GM12878 (cell line): ENCODE measurements around the gene KLK13. TPM values are rescaled to one million over a fixed set of nuclear protein-coding genes. Genes with fewer than 3 reads are reported as not detected.

Experiments used
- ATAC-seq: fragments of 200-7000 bp; cut with Tn5 transposase; 3 replicates; pipeline ENCODE4 v1.9.1; 2020; ENCODE audit warnings: mild to moderate bottlenecking, moderate library complexity
- BruUV-seq: library from RNA; stranded (reverse); fragments of 400-500 nt; replicated peaks from 2 replicates; lab custom pipeline; 2021; lab: Mats Ljungman, UMichigan
- CTCF ChIA-PET: fragments of 300-600 bp; sonication (Branson Sonifier 250); formaldehyde crosslinking; extraction: SDS; loops from one replicate; lab custom pipeline; 2021; ENCODE audit warnings: inconsistent platforms; lab: Yijun Ruan, JAX
- POLR2A ChIA-PET: fragments of 350-600 bp; formaldehyde crosslinking; extraction: SDS; loops from one replicate; lab custom pipeline; 2021; ENCODE audit warnings: inconsistent platforms; lab: Charles Lee
- RAD21 ChIA-PET: fragments of 300-600 bp; sonication (Branson Sonifier 250); formaldehyde crosslinking; loops from one replicate; lab custom pipeline; 2023; ENCODE audit warnings: antibody characterized with exemption; ENCODE audit not compliant: unreplicated experiment; lab: Charles Lee
- SMC1A ChIA-PET: fragments of 300-600 bp; sonication (Branson Sonifier 250); formaldehyde crosslinking; loops from one replicate; lab custom pipeline; 2023; ENCODE audit not compliant: unreplicated experiment, uncharacterized antibody; lab: Charles Lee
- DNase-seq: peaks from one replicate; pipeline ENCODE4 v3.0.0-alpha.2; 2011; ENCODE audit warnings: low read depth, low spot score
- FAIRE-seq: peaks from 3 replicates; lab custom pipeline; 2011; peaks lifted over from hg19 to GRCh38; lab: Jason Lieb, UNC
- H2AFZ ChIP-seq: 2 replicates; pipeline ENCODE4 v1.6.0; 2011; ENCODE audit warnings: low read depth, low read length, control low read depth; ENCODE audit not compliant: control insufficient read depth
- H3K27ac ChIP-seq: 2 replicates; pipeline ENCODE4 v1.5.1; 2011; ENCODE audit warnings: control low read depth; ENCODE audit not compliant: control insufficient read depth, insufficient read depth
- H3K27me3 ChIP-seq, 2 experiments: replicated peaks in 1 of 2; 2 replicates each; pipeline versions ENCODE4 v1.6.0 to v1.6.1; 2011; ENCODE audit warnings: low read length in 1 of 2; ENCODE audit not compliant: control insufficient read depth in 2 of 2, insufficient read depth in 2 of 2
- H3K36me3 ChIP-seq, 2 experiments: 2 replicates each; pipeline ENCODE4 v1.5.1; 2011; ENCODE audit warnings: low read length in 1 of 2; ENCODE audit not compliant: control insufficient read depth in 2 of 2, insufficient read depth in 2 of 2
- H3K4me1 ChIP-seq: 2 replicates; pipeline ENCODE4 v1.6.1; 2011; ENCODE audit warnings: mild to moderate bottlenecking, low read length, moderate library complexity, mixed read lengths; ENCODE audit not compliant: control insufficient read depth, insufficient read depth
- H3K4me2 ChIP-seq: 2 replicates; pipeline ENCODE4 v1.6.0; 2011; ENCODE audit warnings: control low read depth; ENCODE audit not compliant: control insufficient read depth, insufficient read depth
- H3K4me3 ChIP-seq: fragments of 200-600 bp; sonication (generic); 2 replicates; pipeline ENCODE4 v1.5.1; 2016
- H3K79me2 ChIP-seq: 2 replicates; pipeline ENCODE4 v1.6.0; 2011; ENCODE audit warnings: low read length; ENCODE audit not compliant: control insufficient read depth, insufficient read depth
- H3K9ac ChIP-seq: 2 replicates; pipeline ENCODE4 v1.8.0; 2011; ENCODE audit warnings: low read length, control low read depth, mixed read lengths; ENCODE audit not compliant: control insufficient read depth, insufficient read depth
- H3K9me3 ChIP-seq: replicated peaks from 3 replicates; pipeline ENCODE4 v1.5.1; 2011; ENCODE audit warnings: mild to moderate bottlenecking, low read length; ENCODE audit not compliant: control insufficient read depth, insufficient read depth
- H4K20me1 ChIP-seq: 2 replicates; pipeline ENCODE4 v1.6.0; 2011; ENCODE audit not compliant: control insufficient read depth, insufficient read depth
- E2F4 ChIP-seq: IDR thresholded peaks from 2 replicates; pipeline ENCODE4 v1.6.1; 2012; ENCODE audit warnings: low read depth, low read length, improper control_type of control experiment
- ETV6 ChIP-seq, 2 experiments: fragments of 450-650 bp in 1 of 2; IDR thresholded peaks in 1 of 2; conservative IDR thresholded peaks in 1 of 2; 2 replicates each; pipeline ENCODE4 v1.6.1; 2014; ENCODE audit warnings: antibody characterized with exemption in 1 of 2, borderline replicate concordance in 1 of 2, low read depth in 1 of 2, mild to moderate bottlenecking in 1 of 2, moderate library complexity in 1 of 2
- HDAC6 ChIP-seq: fragments of 200-600 bp; sonication (generic); IDR thresholded peaks from one replicate; pipeline ENCODE4 v1.8.0; 2017; ENCODE audit warnings: antibody characterized with exemption; ENCODE audit not compliant: unreplicated experiment
- MLLT1 ChIP-seq: fragments of 450-650 bp; IDR thresholded peaks from 2 replicates; pipeline ENCODE4 v1.6.1; 2016; ENCODE audit warnings: mild to moderate bottlenecking
- PML ChIP-seq: IDR thresholded peaks from 2 replicates; pipeline ENCODE4 v1.6.1; 2012; ENCODE audit warnings: low read length, inconsistent platforms
- POLR2AphosphoS2 ChIP-seq: IDR thresholded peaks from 2 replicates; pipeline ENCODE4 v1.6.1; 2011; ENCODE audit warnings: low read depth, mild to moderate bottlenecking, low read length, improper control_type of control experiment, moderate library complexity
- POLR2AphosphoS5 ChIP-seq: IDR thresholded peaks from 2 replicates; pipeline ENCODE4 v1.6.1; 2011; ENCODE audit warnings: mild to moderate bottlenecking, low read length, inconsistent platforms
- ZNF207 ChIP-seq: fragments of 450-650 bp; IDR thresholded peaks from 2 replicates; pipeline ENCODE4 v1.6.1; 2014; ENCODE audit warnings: antibody characterized with exemption, mild to moderate bottlenecking, borderline replicate concordance
- WGBS: methylation state at CpG from one replicate; pipeline ENCODE4 v1.1.6; 2016; ENCODE audit warnings: low lambda C conversion rate; ENCODE audit not compliant: insufficient replicate concordance, insufficient coverage; ENCODE audit errors: missing lambda C conversion rate; 5-methylcytosine and 5-hydroxymethylcytosine counted together
- in situ Hi-C: fragments of 300-500 bp; cut with MboI; formaldehyde crosslinking; loops from 9 replicates; pipeline ENCODE4 v1.14.3; 2018; ENCODE audit warnings: mixed read lengths
- intact Hi-C: fragments of 100-400 bp; cut with micrococcal nuclease; formaldehyde crosslinking; loops from one replicate; pipeline ENCODE4 v1.14.2; 2022; ENCODE audit not compliant: unreplicated experiment
- polyA plus RNA-seq, 11 experiments: library from polyadenylated mRNA; depleted of rRNA in 4 of 11; unstranded in 6 of 11; stranded (reverse) in 5 of 11; fragments of >200 nt; fragmentation: Nextera tagmentation in 4 of 11; fragmentation: Illumina TruSeq in 1 of 11; extraction: Ambion mirVana in 4 of 11; extraction: Trizol in 1 of 11; gene quantifications; 1 replicate in 1 of 11; 2 replicates in 10 of 11; pipeline versions ENCODE4 v1.2.1 to v1.2.3, GENCODE V29; 2011 to 2016; ENCODE audit warnings: inconsistent platforms in 2 of 11, missing spikeins in 2 of 11, low read depth in 1 of 11
- total RNA-seq, 4 experiments: library from RNA; depleted of rRNA in 3 of 4; stranded (reverse); fragments of >200 nt in 3 of 4; fragmentation: Illumina TruSeq in 1 of 4; extraction: Trizol in 1 of 4; gene quantifications; 2 replicates each; pipeline versions ENCODE4 v1.2.1 to v1.2.3, GENCODE V29; 2013 to 2021

KLK13 gene
- total and polyA plus RNA-seq, 10 of the 15 experiments (the other 5 are each of a cell fraction or from before 2014, with no cell fraction given): not detected

- H2AFZ ChIP-seq: no peak overlapping the region
- ChIA-PET SMC1A (no interaction called here), CTCF (no interaction called here), POLR2A (no interaction called here), RAD21 (no interaction called here)
- ATAC-seq (no peak), FAIRE-seq (no peak), DNase-seq (no peak)
- no peak overlapping the region for H3K9ac ChIP-seq
- H3K79me2 ChIP-seq: no peaks in the 10 kb centered on the region
- intact Hi-C loops (no loop called here), in situ Hi-C loops (no loop called here)
- H4K20me1 ChIP-seq: no peaks in the 10 kb centered on the region
- no peak overlapping the region for H3K27ac ChIP-seq
- 42% methylated on average over 8 of the region's 8 CpGs for WGBS
- no peaks in the 10 kb centered on the region for H3K9me3 ChIP-seq
- H3K4me1 ChIP-seq: no peaks in the 10 kb centered on the region
- no peaks in the 10 kb centered on the region for H3K36me3 ChIP-seq
- H3K27me3 ChIP-seq: no peaks in the 10 kb centered on the region
- no TSS peak for BruUV-seq
- no peak overlapping the region for H3K4me3 ChIP-seq
- no peak for TF ChIP-seq ZNF207
- TF ChIP-seq POLR2AphosphoS2: no peak
- TF ChIP-seq PML: no peak
- TF ChIP-seq HDAC6: no peak
- TF ChIP-seq E2F4: no peak
- no peak for TF ChIP-seq ETV6 (conservative IDR thresholded peaks at IDR 0.05 in 1 of 2, IDR thresholded peaks at IDR 0.05 in 1 of 2; ENCODE audit: borderline replicate concordance in 1 of 2, low read depth in 1 of 2)
- TF ChIP-seq POLR2AphosphoS5: no peak
- no peak for TF ChIP-seq MLLT1
- no peak overlapping the region for H3K4me2 ChIP-seq
Observed at GRCh38 chr19:51006406-51006805, 58.5 kb downstream of the KLK13 start.

Other genes starting within 250 kb of the KLK13 start
Only the 7 nearest of the 19 such genes appear.
- not detected in 2 replicates for gene KLK8, start 63.5 kb downstream of the KLK13 start, total RNA-seq (2014; rRNA removed)
- not detected in 2 replicates for gene KLK8, start 63.5 kb downstream of the KLK13 start, total RNA-seq (2014; rRNA removed; fragmentation: Illumina TruSeq; extraction: Trizol)
- gene KLK8, start 63.5 kb downstream of the KLK13 start, total RNA-seq (2021): not detected in 2 replicates
- gene KLK8, start 63.5 kb downstream of the KLK13 start, polyA plus RNA-seq (2011; rRNA removed): not detected in 2 replicates
- gene KLK8, start 63.5 kb downstream of the KLK13 start, polyA plus RNA-seq (2014; fragmentation: Illumina TruSeq; extraction: Trizol): not detected in 2 replicates
- gene KLK8, start 63.5 kb downstream of the KLK13 start, polyA plus RNA-seq (2014; fragmentation: Nextera tagmentation; extraction: Ambion mirVana): not detected
- gene KLK8, start 63.5 kb downstream of the KLK13 start, polyA plus RNA-seq (2014; rRNA removed): not detected in 2 replicates
- gene KLK8, start 63.5 kb downstream of the KLK13 start, polyA plus RNA-seq (2016; fragmentation: Nextera tagmentation; extraction: Ambion mirVana): not detected
- gene KLK10, start 45.4 kb downstream of the KLK13 start, total RNA-seq (2014; rRNA removed): not detected in 2 replicates
- gene KLK10, start 45.4 kb downstream of the KLK13 start, total RNA-seq (2014; rRNA removed; fragmentation: Illumina TruSeq; extraction: Trizol): not detected in 2 replicates
- not detected in 2 replicates for gene KLK10, start 45.4 kb downstream of the KLK13 start, total RNA-seq (2021)
- not detected in 2 replicates for gene KLK10, start 45.4 kb downstream of the KLK13 start, polyA plus RNA-seq (2011; rRNA removed)
- gene KLK10, start 45.4 kb downstream of the KLK13 start, polyA plus RNA-seq (2014; fragmentation: Illumina TruSeq; extraction: Trizol): not detected in 2 replicates
- not detected for gene KLK10, start 45.4 kb downstream of the KLK13 start, polyA plus RNA-seq (2014; fragmentation: Nextera tagmentation; extraction: Ambion mirVana)
- not detected in 2 replicates for gene KLK10, start 45.4 kb downstream of the KLK13 start, polyA plus RNA-seq (2014; rRNA removed)
- not detected for gene KLK10, start 45.4 kb downstream of the KLK13 start, polyA plus RNA-seq (2016; fragmentation: Nextera tagmentation; extraction: Ambion mirVana)
- gene KLK11, start 38.5 kb downstream of the KLK13 start, total RNA-seq (2014; rRNA removed): not detected in 2 replicates
- gene KLK11, start 38.5 kb downstream of the KLK13 start, total RNA-seq (2014; rRNA removed; fragmentation: Illumina TruSeq; extraction: Trizol): not detected in 2 replicates
- gene KLK11, start 38.5 kb downstream of the KLK13 start, total RNA-seq (2021): not detected in 2 replicates
- gene KLK11, start 38.5 kb downstream of the KLK13 start, polyA plus RNA-seq (2011; rRNA removed): not detected in 2 replicates
- gene KLK11, start 38.5 kb downstream of the KLK13 start, polyA plus RNA-seq (2014; fragmentation: Illumina TruSeq; extraction: Trizol): not detected in 2 replicates
- not detected for gene KLK11, start 38.5 kb downstream of the KLK13 start, polyA plus RNA-seq (2014; fragmentation: Nextera tagmentation; extraction: Ambion mirVana)
- not detected in 2 replicates for gene KLK11, start 38.5 kb downstream of the KLK13 start, polyA plus RNA-seq (2014; rRNA removed)
- not detected for gene KLK11, start 38.5 kb downstream of the KLK13 start, polyA plus RNA-seq (2016; fragmentation: Nextera tagmentation; extraction: Ambion mirVana)
- not detected in 2 replicates for gene KLK12, start 30.1 kb downstream of the KLK13 start, total RNA-seq (2014; rRNA removed)
- gene KLK12, start 30.1 kb downstream of the KLK13 start, total RNA-seq (2014; rRNA removed; fragmentation: Illumina TruSeq; extraction: Trizol): not detected in 2 replicates
- gene KLK12, start 30.1 kb downstream of the KLK13 start, total RNA-seq (2021): not detected in 2 replicates
- not detected in 2 replicates for gene KLK12, start 30.1 kb downstream of the KLK13 start, polyA plus RNA-seq (2011; rRNA removed)
- gene KLK12, start 30.1 kb downstream of the KLK13 start, polyA plus RNA-seq (2014; fragmentation: Illumina TruSeq; extraction: Trizol): not detected in 2 replicates
- not detected for gene KLK12, start 30.1 kb downstream of the KLK13 start, polyA plus RNA-seq (2014; fragmentation: Nextera tagmentation; extraction: Ambion mirVana)
- gene KLK12, start 30.1 kb downstream of the KLK13 start, polyA plus RNA-seq (2014; rRNA removed): not detected in 2 replicates
- gene KLK12, start 30.1 kb downstream of the KLK13 start, polyA plus RNA-seq (2016; fragmentation: Nextera tagmentation; extraction: Ambion mirVana): not detected
- not detected in 2 replicates for gene KLK14, start 17.8 kb upstream of the KLK13 start, total RNA-seq (2014; rRNA removed)
- gene KLK14, start 17.8 kb upstream of the KLK13 start, total RNA-seq (2014; rRNA removed; fragmentation: Illumina TruSeq; extraction: Trizol): not detected in 2 replicates
- gene KLK14, start 17.8 kb upstream of the KLK13 start, total RNA-seq (2021): not detected in 2 replicates
- not detected in 2 replicates for gene KLK14, start 17.8 kb upstream of the KLK13 start, polyA plus RNA-seq (2011; rRNA removed)
- not detected in 2 replicates for gene KLK14, start 17.8 kb upstream of the KLK13 start, polyA plus RNA-seq (2014; fragmentation: Illumina TruSeq; extraction: Trizol)
- not detected for gene KLK14, start 17.8 kb upstream of the KLK13 start, polyA plus RNA-seq (2014; fragmentation: Nextera tagmentation; extraction: Ambion mirVana)
- 0.10 TPM in 1 of 2 replicates, not detected in the other for gene KLK14, start 17.8 kb upstream of the KLK13 start, polyA plus RNA-seq (2014; rRNA removed)
- not detected for gene KLK14, start 17.8 kb upstream of the KLK13 start, polyA plus RNA-seq (2016; fragmentation: Nextera tagmentation; extraction: Ambion mirVana)
- gene CTU1, start 43.3 kb upstream of the KLK13 start, total RNA-seq (2014; rRNA removed): 6.2 and 8.9 TPM in 2 replicates
- gene CTU1, start 43.3 kb upstream of the KLK13 start, total RNA-seq (2014; rRNA removed; fragmentation: Illumina TruSeq; extraction: Trizol): 0.51 and 0.54 TPM in 2 replicates
- 9.9 and 10.5 TPM in 2 replicates for gene CTU1, start 43.3 kb upstream of the KLK13 start, total RNA-seq (2021)
- 1.4 and 3.0 TPM in 2 replicates for gene CTU1, start 43.3 kb upstream of the KLK13 start, polyA plus RNA-seq (2011; rRNA removed)
- gene CTU1, start 43.3 kb upstream of the KLK13 start, polyA plus RNA-seq (2014; fragmentation: Illumina TruSeq; extraction: Trizol): 0.59 and 0.71 TPM in 2 replicates
- under 1 TPM in 1 of 2 experiments, not detected in 1; 0.02 TPM for gene CTU1, start 43.3 kb upstream of the KLK13 start, polyA plus RNA-seq (2014; fragmentation: Nextera tagmentation; extraction: Ambion mirVana)
- 5.8 and 8.1 TPM in 2 replicates for gene CTU1, start 43.3 kb upstream of the KLK13 start, polyA plus RNA-seq (2014; rRNA removed)
- gene CTU1, start 43.3 kb upstream of the KLK13 start, polyA plus RNA-seq (2016; fragmentation: Nextera tagmentation; extraction: Ambion mirVana): 1 to 10 TPM in 1 of 2 experiments, under 1 TPM in 1; 0.28 to 3.6 TPM
- gene SIGLEC9, start 59.8 kb upstream of the KLK13 start, total RNA-seq (2014; rRNA removed): not detected in 2 replicates
- gene SIGLEC9, start 59.8 kb upstream of the KLK13 start, total RNA-seq (2014; rRNA removed; fragmentation: Illumina TruSeq; extraction: Trizol): not detected in 2 replicates
- gene SIGLEC9, start 59.8 kb upstream of the KLK13 start, total RNA-seq (2021): not detected in 2 replicates
- 0.10 TPM in 2 replicates for gene SIGLEC9, start 59.8 kb upstream of the KLK13 start, polyA plus RNA-seq (2011; rRNA removed)
- gene SIGLEC9, start 59.8 kb upstream of the KLK13 start, polyA plus RNA-seq (2014; fragmentation: Illumina TruSeq; extraction: Trizol): not detected in 2 replicates
- not detected for gene SIGLEC9, start 59.8 kb upstream of the KLK13 start, polyA plus RNA-seq (2014; fragmentation: Nextera tagmentation; extraction: Ambion mirVana)
- not detected in 2 replicates for gene SIGLEC9, start 59.8 kb upstream of the KLK13 start, polyA plus RNA-seq (2014; rRNA removed)
- not detected for gene SIGLEC9, start 59.8 kb upstream of the KLK13 start, polyA plus RNA-seq (2016; fragmentation: Nextera tagmentation; extraction: Ambion mirVana)